Left lung (tissue), 10 donors: ENCODE results near the gene BACH2. TPM values are rescaled to one million over a fixed set of nuclear protein-coding genes. Genes with fewer than 3 reads are reported as not detected.
A peak's percentile ranks its signal among the peaks of the same experiment; 100 is the strongest.
"Not testable (repeated sequence)": the region's sequence is repeated elsewhere in the genome, so short reads cannot be mapped to it uniquely, and the experiment has no call there.

Source experiments
- ATAC-seq: fragments of 200-7000 bp; cut with Tn5 transposase; one replicate; pipeline ENCODE4 v1.9.1; 2020; ENCODE audit warnings: moderate library complexity
- DNase-seq, 4 donors: peaks; one replicate each; pipeline ENCODE4 v3.0.0-alpha.2; 2013 to 2020
- H3K27ac ChIP-seq, 2 donors: fragments of 200-600 bp; sonication (generic) in 1 of 2; one replicate each; pipeline versions ENCODE4 v1.5.0 to v1.8.0; 2020 to 2021
- H3K27me3 ChIP-seq, 2 donors: fragments of 200-600 bp; sonication (generic) in 1 of 2; one replicate each; pipeline versions ENCODE4 v1.5.0 to v1.8.0; 2020 to 2021
- H3K36me3 ChIP-seq, 2 donors: fragments of 200-600 bp; sonication (generic) in 1 of 2; one replicate each; pipeline versions ENCODE4 v1.5.0 to v1.8.0; 2020 to 2021
- H3K4me1 ChIP-seq, 2 donors: fragments of 200-600 bp; one replicate each; pipeline ENCODE4 v1.8.0; 2021
- H3K4me3 ChIP-seq, 2 donors: fragments of 200-600 bp; sonication (generic) in 1 of 2; one replicate each; pipeline versions ENCODE4 v1.5.0 to v1.8.0; 2020 to 2021; ENCODE audit warnings: mild to moderate bottlenecking in 1 of 2
- H3K9me3 ChIP-seq, 2 donors: fragments of 200-600 bp; sonication (generic) in 1 of 2; one replicate each; pipeline versions ENCODE4 v1.5.0 to v1.8.0; 2020 to 2021
- intact Hi-C, 2 donors: fragments of 100-400 bp; cut with DNase I; formaldehyde crosslinking; loops; one replicate each; pipeline versions ENCODE4 v1.11.2 to v1.14.2; 2022
- polyA plus RNA-seq, 6 donors: library from polyadenylated mRNA; unstranded; fragments of 120-200 nt; gene quantifications; one replicate each; pipeline ENCODE4 v1.2.1, GENCODE V29; 2013; ENCODE audit not compliant: insufficient read length in 6 of 6
- total RNA-seq, 2 donors: library from RNA; stranded (reverse); fragmentation: NEBNext Ultra II Directional; extraction: Animal tissue kit (Norgen Biotek cat#: 25700); gene quantifications; one replicate each; pipeline ENCODE4 v1.2.1, GENCODE V29; 2021
- TF ChIP-seq, protein P1 (sequence below), 2 donors: fragments of 200-600 bp; sonication (generic) in 1 of 2; IDR thresholded peaks; one replicate each; pipeline versions ENCODE4 v1.5.0 to v1.8.0; 2021; ENCODE audit warnings: antibody characterized with exemption in 2 of 2
- donor health status: DM: no; HTN: yes; CAD: no.
- donor health status: DM: no; HTN: no; CAD: no.

Gene BACH2
- total and polyA plus RNA-seq, 8 donors, result 3.8 to 10.6 (median 8.9) TPM

DNA sequence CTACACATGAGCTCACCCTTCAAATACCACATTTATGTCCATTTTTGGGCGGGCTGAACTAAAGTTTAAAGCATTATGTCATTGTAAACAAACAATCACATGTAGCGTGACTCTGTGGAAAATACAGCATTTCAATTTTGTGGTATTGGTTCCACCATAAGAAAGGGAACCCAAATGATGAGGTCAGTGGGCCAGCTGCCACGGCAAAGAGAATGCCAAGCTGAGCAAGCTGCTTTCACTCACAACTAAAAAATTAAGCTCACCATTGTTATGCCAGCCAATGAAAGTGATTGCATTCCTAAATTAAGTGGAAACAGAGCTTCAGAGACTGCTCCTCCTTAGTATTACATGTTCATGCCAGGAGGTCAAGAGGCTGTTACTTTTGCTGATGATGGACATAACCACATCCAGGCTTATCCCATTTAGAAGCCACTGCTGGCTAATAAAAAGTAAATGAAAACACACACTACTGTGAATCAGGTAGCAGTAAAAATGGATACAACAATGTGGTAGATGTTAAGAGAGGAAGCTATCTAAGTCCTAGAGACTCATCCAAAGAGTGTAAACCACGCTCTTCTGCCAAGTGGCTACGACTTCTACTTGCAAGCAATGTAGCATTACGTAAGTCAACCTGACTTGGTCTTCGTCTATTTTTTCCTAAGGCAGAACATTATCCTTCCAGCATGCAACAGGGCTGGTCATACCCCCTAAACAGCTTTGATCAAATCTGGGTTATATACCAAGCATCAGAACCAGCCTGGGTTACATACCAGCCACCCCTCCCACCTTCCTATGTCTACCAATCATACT, 164.8 kb downstream of the BACH2 start:
- intact Hi-C loops, result no loop called here
- no peak overlapping the region for H3K4me3 ChIP-seq
- peak overlapping the region in 1 of 2 donors; percentile 20 for H3K27ac ChIP-seq
- peak; percentile 32 for ATAC-seq
- peaks cover 0 to 5% of the 10 kb centered on the region in 2 donors for H3K27me3 ChIP-seq
- no peaks in the 10 kb centered on the region for H3K36me3 ChIP-seq
- peaks cover 0 to 3% of the 10 kb centered on the region in 2 donors for H3K4me1 ChIP-seq
- no peaks in the 10 kb centered on the region for H3K9me3 ChIP-seq
- TF ChIP-seq, protein P1, sequence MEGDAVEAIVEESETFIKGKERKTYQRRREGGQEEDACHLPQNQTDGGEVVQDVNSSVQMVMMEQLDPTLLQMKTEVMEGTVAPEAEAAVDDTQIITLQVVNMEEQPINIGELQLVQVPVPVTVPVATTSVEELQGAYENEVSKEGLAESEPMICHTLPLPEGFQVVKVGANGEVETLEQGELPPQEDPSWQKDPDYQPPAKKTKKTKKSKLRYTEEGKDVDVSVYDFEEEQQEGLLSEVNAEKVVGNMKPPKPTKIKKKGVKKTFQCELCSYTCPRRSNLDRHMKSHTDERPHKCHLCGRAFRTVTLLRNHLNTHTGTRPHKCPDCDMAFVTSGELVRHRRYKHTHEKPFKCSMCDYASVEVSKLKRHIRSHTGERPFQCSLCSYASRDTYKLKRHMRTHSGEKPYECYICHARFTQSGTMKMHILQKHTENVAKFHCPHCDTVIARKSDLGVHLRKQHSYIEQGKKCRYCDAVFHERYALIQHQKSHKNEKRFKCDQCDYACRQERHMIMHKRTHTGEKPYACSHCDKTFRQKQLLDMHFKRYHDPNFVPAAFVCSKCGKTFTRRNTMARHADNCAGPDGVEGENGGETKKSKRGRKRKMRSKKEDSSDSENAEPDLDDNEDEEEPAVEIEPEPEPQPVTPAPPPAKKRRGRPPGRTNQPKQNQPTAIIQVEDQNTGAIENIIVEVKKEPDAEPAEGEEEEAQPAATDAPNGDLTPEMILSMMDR (IDR thresholded peaks at IDR 0.05), result no peak
- peak in 3 of 4 donors; percentile 30 to 55 (median 43) for DNase-seq

DNA sequence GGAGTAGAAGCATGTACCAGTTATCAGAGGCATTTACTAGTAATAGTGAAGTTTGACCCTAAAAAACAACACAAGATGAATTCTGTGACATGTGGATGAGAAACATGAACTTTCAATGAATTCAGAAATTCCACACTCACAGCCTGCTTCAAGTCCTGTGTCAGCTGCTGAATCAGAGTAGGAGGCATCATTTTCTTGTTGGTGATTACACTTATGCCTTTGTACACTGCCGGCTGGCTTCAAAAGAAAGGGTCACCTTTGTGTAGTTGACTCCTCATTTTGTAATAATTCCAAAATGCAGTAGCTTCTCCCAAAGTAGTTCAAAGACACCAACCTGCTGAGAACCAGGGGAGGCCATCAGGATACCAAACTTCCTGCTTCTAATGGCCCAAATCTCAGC, 165.5 kb downstream of the BACH2 start:
- no peak for ATAC-seq
- H3K27me3 ChIP-seq, result peaks cover 0 to 12% of the 10 kb centered on the region in 2 donors

DNA sequence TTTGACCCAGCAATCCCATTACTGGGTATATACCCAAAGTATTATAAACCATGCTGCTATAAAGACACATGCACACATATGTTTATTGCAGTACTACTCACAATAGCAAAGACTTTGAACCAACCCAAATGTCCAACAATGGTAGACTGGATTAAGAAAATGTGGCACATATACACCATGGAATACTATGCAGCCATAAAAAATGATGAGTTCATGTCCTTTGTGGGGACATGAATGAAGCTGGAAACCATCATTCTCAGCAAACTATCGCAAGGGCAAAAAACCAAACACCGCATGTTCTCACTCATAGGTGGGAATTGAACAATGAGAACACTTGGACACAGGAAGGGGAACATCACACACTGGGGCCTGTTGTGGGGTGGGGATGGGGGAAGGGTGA, 168.0 kb downstream of the BACH2 start:
- H3K27ac ChIP-seq, H3K4me3 ChIP-seq, intact Hi-C loops, DNase-seq, H3K9me3 ChIP-seq, H3K36me3 ChIP-seq, H3K4me1 ChIP-seq, ATAC-seq: not testable (repeated sequence)
- H3K27me3 ChIP-seq, result peaks cover 0 to 26% of the 10 kb centered on the region in 2 donors

More for the DNA sequence above, 165.5 kb downstream of the BACH2 start:
- Histone ChIP-seq H3K4me3 (no peak overlapping the region), H3K27ac (peak overlapping the region in 1 of 2 donors; percentile 20), H3K4me1 (peaks cover 0 to 3% of the 10 kb centered on the region in 2 donors), H3K36me3 (no peaks in the 10 kb centered on the region), H3K9me3 (no peaks in the 10 kb centered on the region)
- DNase-seq, result no peak
- TF ChIP-seq, protein P1 (IDR thresholded peaks at IDR 0.05), result no peak
- intact Hi-C loops, result no loop called here

DNA sequence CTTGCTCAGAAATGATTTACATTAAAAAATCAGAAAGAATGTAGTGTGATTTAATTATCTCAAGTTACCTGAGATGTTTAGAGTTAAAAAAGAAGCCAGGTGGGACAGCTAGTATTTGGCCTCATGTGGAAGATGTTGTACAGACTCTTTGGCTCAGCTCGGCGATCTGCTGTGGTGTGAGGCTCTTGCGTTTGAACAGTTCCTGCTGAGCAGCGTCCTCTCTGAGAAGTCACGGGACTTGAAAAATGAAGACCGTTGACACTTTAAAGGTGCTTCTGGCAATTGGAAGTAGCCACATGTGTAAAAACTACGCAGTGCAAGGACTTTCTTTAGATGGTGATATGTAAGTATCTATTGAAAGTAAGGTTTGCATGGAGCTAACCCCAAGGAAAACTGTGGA, 169.0 kb downstream of the BACH2 start:
- Histone ChIP-seq H3K4me1 (peaks cover 0 to 3% of the 10 kb centered on the region in 2 donors), H3K9me3 (no peaks in the 10 kb centered on the region), H3K4me3 (no peak overlapping the region), H3K27ac (no peak overlapping the region), H3K36me3 (no peaks in the 10 kb centered on the region), H3K27me3 (peaks cover 0 to 26% of the 10 kb centered on the region in 2 donors)
- TF ChIP-seq, protein P1 (IDR thresholded peaks at IDR 0.05), result no peak
- ATAC-seq (no peak), DNase-seq (no peak)
- intact Hi-C loops, result no loop called here

DNA sequence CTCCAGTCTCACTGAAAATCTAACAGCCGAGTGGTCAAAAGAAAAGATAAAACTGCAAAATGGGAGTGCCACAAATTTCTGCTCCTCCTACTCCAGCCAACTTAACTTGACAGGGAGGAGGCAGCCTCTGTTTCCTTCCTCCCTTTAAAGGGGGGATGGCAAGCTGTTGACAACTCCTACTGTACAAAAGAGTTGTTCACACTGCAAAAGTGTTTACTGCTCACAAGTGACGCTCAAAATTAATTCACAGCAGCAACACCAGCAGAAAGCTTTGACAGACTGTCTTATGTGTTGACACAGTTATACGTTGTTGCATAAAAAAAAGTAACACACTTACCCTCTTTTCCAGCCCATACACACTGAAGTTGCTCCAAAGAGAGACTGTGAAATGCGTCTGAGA, 169.8 kb downstream of the BACH2 start:
- no peak for ATAC-seq
- Histone ChIP-seq H3K9me3 (no peaks in the 10 kb centered on the region), H3K36me3 (no peaks in the 10 kb centered on the region), H3K4me1 (peaks cover 0 to under 1% of the 10 kb centered on the region in 2 donors), H3K27me3 (peaks cover 3 to 26% of the 10 kb centered on the region in 2 donors), H3K4me3 (no peak overlapping the region), H3K27ac (no peak overlapping the region)
- intact Hi-C loops, result no loop called here
- TF ChIP-seq, protein P1 (IDR thresholded peaks at IDR 0.05), result no peak
- no peak for DNase-seq
